Endothelial cell (in vitro differentiated cells): ENCODE results near the gene FABP1. TPM values are rescaled to one million over a fixed set of nuclear protein-coding genes. Genes with fewer than 3 reads are reported as not detected.

Source experiments
- DNase-seq: peaks from one replicate; pipeline ENCODE4 v3.0.0; 2021; ENCODE audit warnings: low spot score
- H3K27ac Mint-ChIP-seq: one replicate; pipeline ENCODE4 v1.8.0; 2021; ENCODE audit warnings: mixed read lengths, inconsistent platforms; ENCODE audit not compliant: unreplicated experiment
- H3K27me3 Mint-ChIP-seq: one replicate; pipeline ENCODE4 v1.8.0; 2021; ENCODE audit warnings: mild to moderate bottlenecking, moderate library complexity, mixed read lengths, inconsistent platforms; ENCODE audit not compliant: unreplicated experiment
- H3K36me3 Mint-ChIP-seq: one replicate; pipeline ENCODE4 v1.8.0; 2021; ENCODE audit warnings: mild to moderate bottlenecking, low read depth, mixed read lengths, inconsistent platforms; ENCODE audit not compliant: unreplicated experiment
- H3K4me1 Mint-ChIP-seq: one replicate; pipeline ENCODE4 v1.8.0; 2021; ENCODE audit warnings: mild to moderate bottlenecking, mixed read lengths, inconsistent platforms; ENCODE audit not compliant: unreplicated experiment
- H3K4me3 Mint-ChIP-seq: one replicate; pipeline ENCODE4 v1.8.0; 2021; ENCODE audit warnings: mild to moderate bottlenecking, mixed read lengths, inconsistent platforms; ENCODE audit not compliant: unreplicated experiment
- H3K9me3 Mint-ChIP-seq: one replicate; pipeline ENCODE4 v1.8.0; 2021; ENCODE audit warnings: mixed read lengths, inconsistent platforms; ENCODE audit not compliant: unreplicated experiment
- CTCF ChIP-seq: fragments of 200-600 bp; sonication (generic); IDR thresholded peaks from one replicate; pipeline ENCODE4 v1.5.0; 2021; ENCODE audit warnings: antibody characterized with exemption; ENCODE audit not compliant: unreplicated experiment
- total RNA-seq: library from RNA; stranded (reverse); fragmentation: NEBNext Ultra II Directional; extraction: Animal tissue kit (Norgen Biotek cat#: 25700); gene quantifications from one replicate; pipeline ENCODE4 v1.2.1, GENCODE V29; 2021; ENCODE audit not compliant: unreplicated experiment

FABP1 gene
- total RNA-seq, 1 donor from 2014 or later, result not detected

- no peak for DNase-seq
- no peak for TF ChIP-seq CTCF
- Mint-ChIP-seq H3K27me3 (no peaks in the 10 kb centered on the region), H3K9me3 (no peaks in the 10 kb centered on the region), H3K27ac (no peak overlapping the region), H3K36me3 (no peaks in the 10 kb centered on the region), H3K4me1 (peaks cover 4% of the 10 kb centered on the region), H3K4me3 (no peak overlapping the region)
Observed at GRCh38 chr2:88091943-88092342, 35.9 kb downstream of the FABP1 start.

- Mint-ChIP-seq H3K4me1 (peaks cover 4% of the 10 kb centered on the region), H3K4me3 (no peak overlapping the region), H3K36me3 (no peaks in the 10 kb centered on the region), H3K27ac (no peak overlapping the region), H3K9me3 (no peaks in the 10 kb centered on the region), H3K27me3 (no peaks in the 10 kb centered on the region)
- TF ChIP-seq CTCF, result no peak
- DNase-seq, result no peak
Observed at GRCh38 chr2:88090446-88091283, 37.2 kb downstream of the FABP1 start.

- no peak overlapping the region for H3K27ac Mint-ChIP-seq
- TF ChIP-seq CTCF, result no peak
- H3K4me1 Mint-ChIP-seq, result peaks cover 4% of the 10 kb centered on the region
- no peak for DNase-seq
- no peak overlapping the region for H3K4me3 Mint-ChIP-seq
- H3K27me3 Mint-ChIP-seq, result no peaks in the 10 kb centered on the region
- H3K9me3 Mint-ChIP-seq, result no peaks in the 10 kb centered on the region
- no peaks in the 10 kb centered on the region for H3K36me3 Mint-ChIP-seq
Observed at GRCh38 chr2:88088999-88089398, 38.9 kb downstream of the FABP1 start.

GRCh38 chr2:88087763-88088162, 40.1 kb downstream of the FABP1 start:
- H3K4me3 Mint-ChIP-seq, result no peak overlapping the region
- no peaks in the 10 kb centered on the region for H3K36me3 Mint-ChIP-seq
- no peak for TF ChIP-seq CTCF
- no peaks in the 10 kb centered on the region for H3K27me3 Mint-ChIP-seq
- H3K4me1 Mint-ChIP-seq, result peaks cover 10% of the 10 kb centered on the region
- H3K27ac Mint-ChIP-seq, result no peak overlapping the region
- H3K9me3 Mint-ChIP-seq, result no peaks in the 10 kb centered on the region
- no peak for DNase-seq

- Mint-ChIP-seq H3K9me3 (no peaks in the 10 kb centered on the region), H3K27ac (no peak overlapping the region), H3K4me3 (no peak overlapping the region), H3K4me1 (peaks cover 14% of the 10 kb centered on the region), H3K27me3 (no peaks in the 10 kb centered on the region), H3K36me3 (no peaks in the 10 kb centered on the region)
- no peak for TF ChIP-seq CTCF
- no peak for DNase-seq
Observed at GRCh38 chr2:88087073-88087472, 40.8 kb downstream of the FABP1 start.
